Effector memory CD4-positive, alpha-beta T cell (primary cell): ENCODE measurements around the gene RPL15.

Experiments
- DNase-seq, 3 donors: peaks; one replicate each; pipeline ENCODE4 v3.0.0-alpha.2; 2020
- H3K27ac ChIP-seq: 2 replicates; pipeline ENCODE4 v1.7.0; 2013; ENCODE audit warnings: mild to moderate bottlenecking, low read length, moderate library complexity; ENCODE audit not compliant: insufficient read depth, poor library complexity, severe bottlenecking
- H3K27me3 ChIP-seq: replicated peaks from 2 replicates; pipeline ENCODE4 v1.7.0; 2013; ENCODE audit warnings: mild to moderate bottlenecking, low read length; ENCODE audit not compliant: insufficient read depth, control insufficient read depth, poor library complexity, severe bottlenecking
- H3K36me3 ChIP-seq: 2 replicates; pipeline ENCODE4 v1.7.0; 2013; ENCODE audit warnings: mild to moderate bottlenecking, low read length, moderate library complexity; ENCODE audit not compliant: control insufficient read depth, insufficient read depth
- H3K4me1 ChIP-seq: 2 replicates; pipeline ENCODE4 v1.7.0; 2013; ENCODE audit warnings: low read length, mild to moderate bottlenecking; ENCODE audit not compliant: control insufficient read depth, insufficient read depth, poor library complexity, severe bottlenecking
- H3K4me3 ChIP-seq: 2 replicates; pipeline ENCODE4 v1.7.0; 2013; ENCODE audit warnings: low read length, low read depth, mild to moderate bottlenecking; ENCODE audit not compliant: insufficient read depth, poor library complexity, severe bottlenecking
- H3K9me3 ChIP-seq: 2 replicates; pipeline ENCODE4 v1.7.0; 2013; ENCODE audit warnings: mild to moderate bottlenecking, low read length, moderate library complexity; ENCODE audit not compliant: control insufficient read depth

Gene RPL15

GRCh38 chr3:23969393-23969792 is 52.5 kb downstream of the RPL15 start:
- no peak for DNase-seq
- Histone ChIP-seq H3K4me3 (no peak overlapping the region), H3K27me3 (no peaks in the 10 kb centered on the region), H3K4me1 (no peaks in the 10 kb centered on the region), H3K36me3 (peaks cover 30% of the 10 kb centered on the region), H3K27ac (no peak overlapping the region), H3K9me3 (no peaks in the 10 kb centered on the region)
